NB4 (cell line): ENCODE results near the gene ELF1.

Source experiments
- DNase-seq: peaks from one replicate; pipeline ENCODE4 v3.0.0; 2010; ENCODE audit warnings: low read depth
- H3K4me3 ChIP-seq: one replicate; pipeline ENCODE4 v1.5.1; 2011; ENCODE audit warnings: mild to moderate bottlenecking, low read depth, low read length, moderate library complexity
- MYC ChIP-seq: IDR thresholded peaks from 2 replicates; pipeline ENCODE4 v1.6.1; 2011; ENCODE audit warnings: low read depth, low read length
- POLR2A ChIP-seq: IDR thresholded peaks from 2 replicates; pipeline ENCODE4 v1.6.1; 2011; ENCODE audit warnings: mild to moderate bottlenecking; ENCODE audit not compliant: insufficient read length; ENCODE audit errors: extremely low read depth
- TF ChIP-seq, protein P1 (sequence below): IDR thresholded peaks from 2 replicates; pipeline ENCODE4 v1.6.1; 2011; ENCODE audit warnings: low read depth, low read length
- TF ChIP-seq, protein P2 (sequence below): IDR thresholded peaks from one replicate; pipeline ENCODE4 v1.5.1; 2012; ENCODE audit warnings: low read depth, low read length

ELF1 gene

DNA sequence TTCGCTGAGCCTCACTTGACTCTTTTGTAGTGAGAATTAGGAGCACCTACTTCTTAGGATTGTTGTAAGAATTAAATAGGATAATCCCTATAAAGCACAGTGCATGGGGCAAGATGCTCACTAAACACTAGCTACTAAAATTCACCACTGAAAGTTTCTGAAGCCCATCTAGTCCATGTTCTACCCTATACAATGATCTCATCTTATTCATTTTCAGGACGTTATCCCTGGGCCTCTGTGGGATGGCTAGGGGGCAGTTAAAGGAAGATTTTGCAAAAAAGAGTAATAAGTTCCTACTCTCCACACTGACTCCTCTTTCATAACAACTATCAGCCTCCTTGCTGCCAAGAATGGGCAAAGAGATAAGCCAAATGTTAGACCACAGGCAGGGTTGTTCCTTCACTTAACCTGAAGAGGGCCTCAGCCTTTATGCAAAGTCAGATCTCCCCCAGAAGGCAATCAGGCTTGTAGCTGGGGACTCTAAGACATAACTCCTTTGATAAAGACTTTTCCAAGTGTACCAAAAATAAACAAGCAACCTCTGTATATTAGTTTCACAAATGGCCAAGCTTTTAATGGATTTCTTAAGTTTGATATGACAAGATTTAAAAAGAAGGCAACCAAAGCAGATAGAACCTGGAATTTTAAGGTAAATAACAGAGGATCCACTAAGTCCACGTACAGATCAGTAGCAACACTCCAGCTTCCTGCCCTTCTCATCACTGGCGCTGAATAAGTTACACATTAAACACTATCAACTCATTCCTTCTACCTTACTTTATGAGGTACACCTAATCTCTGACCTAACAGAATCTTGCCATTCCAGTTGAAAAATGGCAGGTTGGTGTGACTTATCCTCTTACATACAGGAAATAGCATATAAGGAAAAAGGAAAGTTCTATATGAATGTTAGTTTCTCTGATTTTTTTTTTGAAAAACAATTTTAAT lies 44.4 kb downstream of the ELF1 start:
- peak; percentile 90 for DNase-seq
- peak overlapping the region; percentile 21 for H3K4me3 ChIP-seq
- TF ChIP-seq MYC: no peak
- TF ChIP-seq, protein P1, sequence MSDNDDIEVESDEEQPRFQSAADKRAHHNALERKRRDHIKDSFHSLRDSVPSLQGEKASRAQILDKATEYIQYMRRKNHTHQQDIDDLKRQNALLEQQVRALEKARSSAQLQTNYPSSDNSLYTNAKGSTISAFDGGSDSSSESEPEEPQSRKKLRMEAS: no peak
- TF ChIP-seq, protein P2, sequence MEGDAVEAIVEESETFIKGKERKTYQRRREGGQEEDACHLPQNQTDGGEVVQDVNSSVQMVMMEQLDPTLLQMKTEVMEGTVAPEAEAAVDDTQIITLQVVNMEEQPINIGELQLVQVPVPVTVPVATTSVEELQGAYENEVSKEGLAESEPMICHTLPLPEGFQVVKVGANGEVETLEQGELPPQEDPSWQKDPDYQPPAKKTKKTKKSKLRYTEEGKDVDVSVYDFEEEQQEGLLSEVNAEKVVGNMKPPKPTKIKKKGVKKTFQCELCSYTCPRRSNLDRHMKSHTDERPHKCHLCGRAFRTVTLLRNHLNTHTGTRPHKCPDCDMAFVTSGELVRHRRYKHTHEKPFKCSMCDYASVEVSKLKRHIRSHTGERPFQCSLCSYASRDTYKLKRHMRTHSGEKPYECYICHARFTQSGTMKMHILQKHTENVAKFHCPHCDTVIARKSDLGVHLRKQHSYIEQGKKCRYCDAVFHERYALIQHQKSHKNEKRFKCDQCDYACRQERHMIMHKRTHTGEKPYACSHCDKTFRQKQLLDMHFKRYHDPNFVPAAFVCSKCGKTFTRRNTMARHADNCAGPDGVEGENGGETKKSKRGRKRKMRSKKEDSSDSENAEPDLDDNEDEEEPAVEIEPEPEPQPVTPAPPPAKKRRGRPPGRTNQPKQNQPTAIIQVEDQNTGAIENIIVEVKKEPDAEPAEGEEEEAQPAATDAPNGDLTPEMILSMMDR: peak; percentile 88

DNA sequence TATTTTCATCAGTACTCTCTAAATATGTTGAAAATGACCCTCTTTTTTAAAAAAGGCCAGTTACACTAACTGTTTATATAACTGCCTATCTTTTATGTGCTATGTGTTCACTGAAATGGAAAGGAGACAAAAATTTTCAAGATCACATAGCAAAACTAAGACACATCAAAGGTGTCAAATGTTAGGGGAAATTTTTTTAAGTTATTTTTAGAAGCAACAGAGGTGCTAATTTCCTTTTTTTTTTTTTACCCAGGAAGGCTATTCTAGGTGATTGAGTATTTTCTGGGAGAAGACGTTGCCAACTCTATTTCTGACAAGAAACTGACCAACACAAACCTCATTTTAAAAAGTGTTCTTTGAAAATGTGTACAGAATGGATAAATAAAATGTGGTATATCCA lies 45.7 kb downstream of the ELF1 start:
- TF ChIP-seq POLR2A (no peak), MYC (no peak)
- TF ChIP-seq, protein P1: no peak
- TF ChIP-seq, protein P2: no peak
- no peak overlapping the region for H3K4me3 ChIP-seq
- DNase-seq: no peak

DNA sequence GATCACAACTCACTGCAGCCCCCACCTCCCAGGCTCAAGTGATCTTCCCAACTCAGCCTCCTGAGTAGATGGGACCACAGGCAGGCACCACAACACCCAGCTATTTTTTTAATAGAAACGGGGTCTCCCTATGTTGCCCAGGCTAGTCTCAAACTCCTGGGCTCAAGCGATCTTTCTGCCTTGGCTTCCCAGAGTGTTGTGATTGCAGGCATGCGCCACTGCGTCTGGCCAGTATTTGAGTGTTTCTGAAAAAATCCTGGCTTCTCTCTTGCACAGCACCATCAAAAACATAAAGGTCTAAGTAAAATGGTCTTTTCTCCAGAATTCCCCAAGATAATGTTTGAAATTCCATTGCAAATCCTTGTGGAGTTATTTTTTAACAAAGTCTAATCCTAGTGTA lies 47.8 kb downstream of the ELF1 start:
- DNase-seq: no peak
- no peak for TF ChIP-seq MYC
- TF ChIP-seq, protein P2: no peak
- no peak for TF ChIP-seq POLR2A
- TF ChIP-seq, protein P1: no peak
- no peak overlapping the region for H3K4me3 ChIP-seq

DNA sequence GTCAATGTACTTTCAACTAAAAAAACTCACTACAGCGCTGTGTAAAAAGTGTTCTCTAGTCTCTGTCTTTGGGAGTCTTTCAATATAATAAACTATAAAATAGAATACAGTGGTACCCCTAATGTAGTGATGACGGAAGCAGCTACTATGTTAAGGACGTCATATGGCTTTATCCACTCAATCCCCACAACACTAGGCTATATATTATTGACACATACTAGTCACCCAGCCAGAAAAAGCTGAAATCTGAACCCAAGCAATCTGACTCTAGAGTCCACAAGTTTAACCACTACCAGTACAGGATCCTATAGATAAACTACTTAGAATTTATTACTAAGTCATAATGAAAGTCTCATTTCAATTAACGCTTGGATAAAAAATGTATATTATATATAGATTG lies 48.3 kb downstream of the ELF1 start:
- TF ChIP-seq POLR2A (no peak), MYC (no peak)
- TF ChIP-seq, protein P2: no peak
- H3K4me3 ChIP-seq: no peak overlapping the region
- no peak for DNase-seq

DNA sequence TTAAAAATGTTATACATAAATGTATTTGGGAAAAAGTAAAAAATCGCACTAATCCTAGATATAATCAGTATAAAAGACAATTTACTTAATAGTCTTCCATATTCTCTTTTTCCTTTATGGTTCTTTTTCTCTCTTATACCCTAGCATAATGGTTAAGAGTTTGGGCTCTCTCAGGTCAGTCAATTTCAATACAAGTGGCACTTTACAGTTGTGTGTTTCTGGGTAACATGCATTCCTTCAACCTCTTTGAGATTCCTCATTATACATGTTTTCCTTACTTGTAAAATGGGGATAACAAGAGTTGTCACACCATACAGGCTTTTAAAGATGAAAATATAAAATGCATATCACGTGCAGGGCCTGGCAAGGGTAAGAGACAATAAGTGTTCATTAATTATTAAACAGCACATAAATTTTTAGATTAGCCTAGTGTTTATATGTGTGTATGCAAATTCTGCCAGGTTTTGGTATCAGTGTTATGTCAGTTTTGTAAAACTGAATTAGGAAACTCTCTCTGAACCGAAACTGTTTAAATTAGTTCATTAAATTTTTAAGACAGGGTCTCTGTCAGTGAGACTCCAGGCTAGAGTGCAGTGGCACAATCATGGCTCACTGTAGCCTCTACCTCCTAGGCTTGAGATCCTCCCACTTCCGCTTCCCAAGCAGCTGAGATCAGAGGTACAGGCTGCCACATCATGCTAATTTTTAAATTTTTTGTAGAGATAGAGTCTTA lies 49.8 kb downstream of the ELF1 start:
- H3K4me3 ChIP-seq: no peak overlapping the region
- TF ChIP-seq, protein P1: no peak
- TF ChIP-seq, protein P2: no peak
- no peak for TF ChIP-seq MYC
- no peak for TF ChIP-seq POLR2A
- peak; percentile 72 for DNase-seq
